Esophagus muscularis mucosa (tissue), 3 donors: ENCODE data around the gene C1orf94.

Source experiments
- POLR2A ChIP-seq: fragments of 450-650 bp; IDR thresholded peaks from one replicate; pipeline ENCODE4 v1.6.1; 2017; ENCODE audit warnings: antibody characterized with exemption, moderate library complexity, mild to moderate bottlenecking, low read depth
- POLR2AphosphoS5 ChIP-seq, 2 donors: sonication (generic); formaldehyde crosslinking; IDR thresholded peaks; one replicate each; pipeline ENCODE4 v1.6.1; 2017; ENCODE audit warnings: antibody characterized with exemption in 2 of 2
- TF ChIP-seq, protein P1 (sequence below), 3 experiments: fragments of 200-600 bp in 2 of 3; fragments of 450-650 bp in 1 of 3; sonication (generic) in 2 of 3; IDR thresholded peaks; one replicate each; pipeline ENCODE4 v1.5.1; 2017 to 2019; ENCODE audit warnings: antibody characterized with exemption in 3 of 3, mild to moderate bottlenecking in 2 of 3, moderate library complexity in 1 of 3

DNA sequence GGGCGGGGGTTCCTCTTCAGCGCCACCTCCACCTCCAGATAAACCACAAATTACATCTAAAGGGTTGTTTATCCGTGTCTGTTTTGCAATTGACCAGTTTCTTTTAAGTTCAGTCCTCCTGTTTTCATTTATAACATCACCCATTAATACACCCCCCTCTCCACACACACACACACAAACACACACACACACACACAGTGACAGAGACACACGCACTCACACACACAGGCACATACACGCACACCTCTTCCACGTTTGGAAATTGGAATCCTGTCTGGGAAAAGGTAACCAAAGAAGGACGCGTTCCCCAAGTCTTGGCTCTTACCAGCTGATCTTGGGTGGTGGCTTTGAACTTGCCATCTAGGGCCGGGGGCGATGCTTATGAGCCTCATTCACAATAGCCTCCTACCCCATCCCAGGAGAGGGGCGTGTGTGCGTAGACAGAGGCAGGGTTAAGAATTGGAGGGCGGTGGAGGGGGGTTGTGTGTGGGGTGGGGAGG lies 11.2 kb upstream of the C1orf94 start:
- TF ChIP-seq, protein P1, sequence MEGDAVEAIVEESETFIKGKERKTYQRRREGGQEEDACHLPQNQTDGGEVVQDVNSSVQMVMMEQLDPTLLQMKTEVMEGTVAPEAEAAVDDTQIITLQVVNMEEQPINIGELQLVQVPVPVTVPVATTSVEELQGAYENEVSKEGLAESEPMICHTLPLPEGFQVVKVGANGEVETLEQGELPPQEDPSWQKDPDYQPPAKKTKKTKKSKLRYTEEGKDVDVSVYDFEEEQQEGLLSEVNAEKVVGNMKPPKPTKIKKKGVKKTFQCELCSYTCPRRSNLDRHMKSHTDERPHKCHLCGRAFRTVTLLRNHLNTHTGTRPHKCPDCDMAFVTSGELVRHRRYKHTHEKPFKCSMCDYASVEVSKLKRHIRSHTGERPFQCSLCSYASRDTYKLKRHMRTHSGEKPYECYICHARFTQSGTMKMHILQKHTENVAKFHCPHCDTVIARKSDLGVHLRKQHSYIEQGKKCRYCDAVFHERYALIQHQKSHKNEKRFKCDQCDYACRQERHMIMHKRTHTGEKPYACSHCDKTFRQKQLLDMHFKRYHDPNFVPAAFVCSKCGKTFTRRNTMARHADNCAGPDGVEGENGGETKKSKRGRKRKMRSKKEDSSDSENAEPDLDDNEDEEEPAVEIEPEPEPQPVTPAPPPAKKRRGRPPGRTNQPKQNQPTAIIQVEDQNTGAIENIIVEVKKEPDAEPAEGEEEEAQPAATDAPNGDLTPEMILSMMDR (IDR thresholded peaks at IDR 0.05) = no peak
- TF ChIP-seq POLR2A (no peak), POLR2AphosphoS5 (IDR thresholded peaks at IDR 0.05) (no peak)
